HL-60/S4 treated with retinoic acid at 250 ng/mL for 4 days and 3 days (cell line): ENCODE data around the gene HIGD1A.
"Not testable (repeated sequence)": the region's sequence is repeated elsewhere in the genome, so short reads cannot be mapped to it uniquely, and the experiment has no call there.

ENCODE experiments used
- in situ Hi-C: fragments of 300-500 bp; cut with MboI; formaldehyde crosslinking; loops from 2 replicates; pipeline ENCODE4 v1.7.0; 2022; ENCODE audit warnings: low sequenced_read_pairs

The HIGD1A gene

DNA sequence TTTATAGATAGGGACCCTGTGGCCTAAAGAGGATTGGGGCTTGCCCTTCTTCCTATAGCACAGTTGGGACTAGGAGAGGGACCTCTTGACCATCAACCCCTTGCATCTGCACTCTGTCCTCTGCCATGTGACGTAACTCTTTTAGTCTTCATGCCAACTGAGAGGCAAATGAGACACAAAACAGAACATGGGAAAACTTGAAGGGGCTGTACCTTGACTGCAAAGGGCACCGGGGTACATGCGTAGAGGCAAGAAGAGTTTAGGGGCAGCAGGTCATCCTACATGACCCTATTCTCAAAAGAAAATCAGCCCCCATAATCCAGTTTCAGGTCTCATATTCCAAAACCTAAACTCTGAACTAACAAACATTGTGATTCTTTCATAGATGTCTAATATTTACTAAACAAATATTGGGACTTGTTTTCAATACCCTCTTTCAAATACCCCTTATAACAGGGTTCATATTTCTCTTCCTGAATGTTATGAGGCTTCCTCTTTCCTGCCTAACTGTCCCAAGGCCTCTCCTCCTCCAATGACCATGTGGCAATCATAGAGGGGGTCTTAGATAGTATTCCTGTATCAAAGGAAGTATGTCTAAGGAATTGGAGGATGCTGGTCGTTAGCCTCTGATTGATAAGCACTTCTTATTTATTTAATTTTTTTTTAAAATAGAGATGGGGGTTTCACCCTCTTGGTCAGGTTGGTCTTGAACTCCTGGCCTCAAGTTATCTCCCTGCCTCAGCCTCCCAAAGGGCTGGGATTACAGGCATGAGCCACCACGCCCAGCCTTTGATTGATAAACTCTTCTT, 25.5 kb upstream of the HIGD1A start:
- in situ Hi-C loops: no loop called here

DNA sequence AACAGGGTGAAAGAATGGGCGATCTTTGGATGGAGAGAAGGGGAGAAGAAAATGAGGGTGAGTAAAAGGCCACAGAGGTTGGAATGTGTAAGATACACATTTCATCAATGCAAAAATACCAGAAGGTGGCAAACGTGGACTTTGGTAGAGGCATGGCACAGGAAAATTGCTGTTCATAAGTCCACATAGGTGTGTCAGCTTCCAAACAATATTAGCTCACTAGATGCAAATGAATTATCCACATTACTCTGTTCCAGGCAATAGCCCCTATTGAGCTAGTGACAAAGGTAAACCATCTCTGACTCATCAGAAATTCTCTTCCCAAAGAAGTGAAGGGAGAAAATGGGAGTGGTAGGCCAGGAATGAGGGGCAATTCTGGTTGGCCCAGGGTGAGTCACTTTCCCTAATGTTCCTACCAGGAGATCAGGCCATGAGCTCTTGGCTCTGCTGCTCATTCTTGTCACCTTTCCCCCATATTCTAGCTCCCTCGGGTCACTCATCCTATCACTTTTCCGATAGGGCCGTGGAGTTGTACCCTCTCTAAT, 24.9 kb upstream of the HIGD1A start:
- in situ Hi-C loops: no loop called here

DNA sequence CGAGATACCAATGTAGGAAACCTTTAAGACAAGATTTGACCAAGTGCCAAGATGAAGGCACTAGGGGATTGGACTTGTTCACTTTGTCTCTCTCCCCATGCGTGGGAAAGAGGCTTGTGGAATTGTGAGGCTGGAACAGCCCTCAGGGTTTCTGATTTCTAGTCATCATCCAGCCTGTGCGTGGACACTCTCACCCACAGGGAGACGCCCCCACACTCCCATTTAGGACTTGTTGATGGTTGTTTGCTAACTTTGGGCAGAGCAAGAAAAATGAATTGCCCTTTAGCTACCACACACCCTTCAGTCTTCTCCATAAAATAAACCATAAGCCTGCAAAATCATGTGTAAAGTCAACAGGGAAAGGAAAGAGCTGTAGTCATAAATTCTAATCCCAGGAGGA, 23.4 kb upstream of the HIGD1A start:
- in situ Hi-C loops: no loop called here

DNA sequence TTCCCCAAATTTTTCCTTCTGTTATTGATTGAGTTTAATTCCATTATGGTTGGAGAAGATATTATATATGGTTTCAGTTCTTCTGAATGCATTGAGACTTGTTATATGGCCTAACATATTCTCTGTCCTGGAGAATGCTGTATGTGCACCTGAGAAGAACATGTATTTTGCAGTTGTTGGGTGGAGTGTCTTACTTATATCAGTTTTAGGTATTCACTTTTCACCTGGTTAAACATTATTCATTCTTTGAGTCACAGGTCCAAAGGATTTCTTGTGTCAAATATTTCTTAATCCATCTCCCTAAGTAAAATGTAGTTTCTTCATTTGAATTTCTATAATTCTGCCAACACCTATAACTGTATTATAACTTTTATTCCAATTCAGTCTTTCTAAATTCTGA, 22.7 kb upstream of the HIGD1A start:
- in situ Hi-C loops: no loop called here

DNA sequence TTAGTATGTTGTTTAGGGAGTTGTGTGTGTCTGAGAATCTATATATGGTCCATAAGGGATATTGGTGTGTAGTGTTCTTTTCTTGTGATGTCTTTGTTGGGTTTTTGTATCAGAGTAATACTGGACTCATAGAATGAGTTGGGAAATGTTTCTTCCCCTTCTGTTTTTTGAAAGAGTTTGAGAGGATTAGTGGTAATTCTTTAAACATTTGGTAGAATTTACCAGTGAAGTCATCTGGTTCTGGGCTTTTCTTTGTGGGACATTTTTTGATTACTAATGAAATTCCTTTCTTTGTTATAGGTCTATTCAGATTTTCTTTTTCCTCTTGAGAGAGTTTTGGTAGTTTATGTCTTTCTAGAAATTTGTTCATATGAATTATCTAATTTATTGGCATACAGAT, 21.9 kb upstream of the HIGD1A start:
- in situ Hi-C loops: no loop called here

DNA sequence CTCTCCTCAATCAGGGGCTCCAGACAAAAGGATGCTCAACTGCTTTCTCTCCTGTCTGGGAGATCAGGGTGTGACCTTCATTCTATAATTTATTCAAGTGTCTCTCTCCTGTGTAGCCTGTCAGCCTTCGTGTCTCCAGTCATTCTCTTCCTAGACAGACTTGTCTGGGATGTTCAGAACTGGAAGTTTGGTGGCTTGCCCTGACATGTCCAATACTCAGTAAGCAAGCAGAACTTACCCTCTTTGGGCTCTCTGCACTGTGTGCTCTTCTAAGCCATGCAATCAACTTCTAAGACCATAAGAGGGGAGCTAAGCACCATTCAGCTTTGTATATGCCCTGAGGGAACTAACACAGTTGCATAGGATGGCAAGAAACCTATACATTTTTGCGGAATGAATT, 19.1 kb upstream of the HIGD1A start:
- in situ Hi-C loops: no loop called here

DNA sequence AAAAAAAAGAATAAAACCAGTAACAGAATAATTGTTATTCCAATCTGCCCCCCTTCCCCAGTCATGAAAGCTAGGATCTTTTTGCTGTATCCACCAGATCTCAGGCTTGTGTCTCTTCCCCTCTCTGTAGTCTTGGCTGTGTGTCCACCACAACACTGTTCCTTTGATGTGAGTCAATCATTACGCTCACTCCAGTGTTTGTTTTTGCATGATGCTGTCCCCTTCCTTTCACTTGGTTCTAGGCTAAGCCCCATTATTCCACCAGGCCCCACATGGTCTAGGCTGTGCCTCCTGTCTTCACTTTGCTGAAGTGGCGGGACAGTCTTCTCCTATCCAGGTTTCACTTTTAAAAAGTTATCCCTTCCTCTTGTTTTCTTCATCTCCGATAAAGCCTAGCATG, 18.5 kb upstream of the HIGD1A start:
- in situ Hi-C loops: no loop called here

DNA sequence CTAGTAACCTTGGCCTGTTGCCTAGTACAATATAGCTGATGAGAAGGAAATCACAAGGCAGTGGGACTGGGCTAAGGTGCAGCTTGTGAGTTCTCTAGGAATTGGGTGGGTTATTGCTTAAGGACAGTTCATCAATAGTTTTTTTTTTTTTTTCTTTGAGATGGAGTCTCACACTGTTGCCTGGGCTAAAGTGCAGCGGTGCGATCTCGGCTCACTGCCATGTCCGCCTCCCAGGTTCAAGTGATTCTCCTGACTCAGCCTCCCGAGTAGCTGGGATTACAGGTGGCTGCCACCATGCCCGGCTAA, 16.4 kb upstream of the HIGD1A start:
- in situ Hi-C loops: no loop called here

DNA sequence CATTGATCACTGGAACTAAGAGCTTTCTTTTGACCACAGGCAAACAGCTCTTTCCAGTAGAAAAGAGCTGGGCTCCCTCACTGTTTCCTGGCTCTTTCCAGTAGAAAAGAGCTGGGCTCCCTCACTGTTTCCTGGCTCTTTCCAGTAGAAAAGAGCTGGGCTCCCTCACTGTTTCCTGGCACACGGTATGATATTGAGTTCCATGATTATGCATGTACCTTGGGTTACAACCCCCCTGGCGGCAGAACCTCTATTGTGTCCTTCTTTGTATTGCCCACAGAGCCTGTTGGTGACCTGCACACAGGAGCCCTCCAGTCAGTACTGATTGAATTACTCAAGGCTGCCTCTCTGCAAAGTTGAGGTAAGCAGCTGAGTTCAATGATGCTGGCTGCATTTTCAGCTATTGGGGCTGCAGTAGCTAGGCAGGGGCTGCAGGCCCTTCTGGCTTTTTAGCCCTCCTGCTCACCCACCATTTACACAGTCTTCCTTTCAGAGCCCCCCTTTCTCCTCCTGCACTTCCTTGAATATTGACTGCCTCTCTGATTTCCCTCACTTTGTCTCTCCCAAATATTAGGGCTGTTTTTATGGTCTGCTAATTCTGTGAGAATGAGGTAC, 15.2 kb upstream of the HIGD1A start:
- in situ Hi-C loops: no loop called here

DNA sequence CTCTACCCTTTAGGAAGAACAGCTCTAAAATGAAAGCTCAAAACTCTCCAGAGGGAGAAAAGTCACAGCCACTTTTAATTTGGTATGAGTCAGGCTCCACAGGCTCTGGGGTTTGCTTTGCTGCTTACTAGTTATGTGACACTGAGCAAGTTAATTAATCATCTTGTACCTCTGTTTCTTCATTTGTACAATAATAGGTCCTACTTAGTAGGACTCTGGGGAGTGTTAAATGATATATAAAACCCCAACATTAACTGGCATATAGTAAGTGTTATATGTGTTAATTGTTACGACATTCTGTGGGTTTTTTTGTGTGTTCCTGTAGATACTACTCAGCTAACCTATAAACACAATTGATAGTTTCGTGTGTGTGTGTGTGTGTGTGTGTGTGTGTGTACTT, 11.5 kb upstream of the HIGD1A start:
- in situ Hi-C loops: no loop called here

DNA sequence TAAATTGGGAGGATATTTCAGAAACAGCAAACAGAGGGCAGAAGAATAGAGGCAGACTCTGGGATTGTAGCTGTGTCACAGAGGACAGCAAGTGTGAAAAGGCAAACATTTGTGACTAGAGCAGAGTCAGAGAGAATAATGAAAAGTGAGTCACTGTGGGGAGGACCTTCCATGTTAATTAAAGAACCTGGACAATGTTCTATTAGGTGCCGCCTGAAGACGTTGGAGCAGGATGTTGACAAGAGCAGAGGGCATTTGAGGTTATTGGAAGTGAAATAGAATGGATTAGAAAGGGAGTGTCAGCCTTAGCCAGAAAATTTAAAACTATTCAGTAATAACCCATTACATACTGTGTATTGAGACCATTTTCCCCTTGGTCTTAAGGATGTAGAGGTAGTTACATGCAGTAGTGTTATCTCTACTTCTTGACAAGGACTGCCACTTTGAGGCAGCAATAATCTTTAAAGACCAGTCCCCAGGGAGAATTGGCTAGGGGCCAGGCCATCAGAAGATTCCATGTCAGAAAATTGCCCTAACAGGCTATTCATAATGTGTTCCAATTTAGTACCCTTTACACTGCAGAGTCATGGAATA, 10.7 kb upstream of the HIGD1A start:
- in situ Hi-C loops: no loop called here

DNA sequence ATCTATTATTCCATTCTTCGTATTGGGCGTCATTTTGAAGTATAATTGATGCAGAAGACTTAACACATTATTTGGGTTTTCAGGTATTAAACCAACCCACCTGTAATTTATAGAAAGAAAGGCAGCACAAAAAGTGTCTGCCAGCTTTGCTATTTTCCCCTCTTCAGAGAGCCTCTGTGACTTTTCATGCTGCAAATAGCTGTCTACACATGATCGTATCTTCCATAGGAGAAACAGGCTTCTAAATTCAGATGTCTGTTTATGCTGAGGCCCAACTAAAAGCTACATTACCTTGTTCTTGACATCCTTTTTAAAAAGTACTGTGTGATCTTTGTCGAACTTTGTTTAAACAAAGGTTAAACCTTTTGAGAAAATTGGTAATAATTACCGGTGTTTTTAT, 10.0 kb upstream of the HIGD1A start:
- in situ Hi-C loops: no loop called here

DNA sequence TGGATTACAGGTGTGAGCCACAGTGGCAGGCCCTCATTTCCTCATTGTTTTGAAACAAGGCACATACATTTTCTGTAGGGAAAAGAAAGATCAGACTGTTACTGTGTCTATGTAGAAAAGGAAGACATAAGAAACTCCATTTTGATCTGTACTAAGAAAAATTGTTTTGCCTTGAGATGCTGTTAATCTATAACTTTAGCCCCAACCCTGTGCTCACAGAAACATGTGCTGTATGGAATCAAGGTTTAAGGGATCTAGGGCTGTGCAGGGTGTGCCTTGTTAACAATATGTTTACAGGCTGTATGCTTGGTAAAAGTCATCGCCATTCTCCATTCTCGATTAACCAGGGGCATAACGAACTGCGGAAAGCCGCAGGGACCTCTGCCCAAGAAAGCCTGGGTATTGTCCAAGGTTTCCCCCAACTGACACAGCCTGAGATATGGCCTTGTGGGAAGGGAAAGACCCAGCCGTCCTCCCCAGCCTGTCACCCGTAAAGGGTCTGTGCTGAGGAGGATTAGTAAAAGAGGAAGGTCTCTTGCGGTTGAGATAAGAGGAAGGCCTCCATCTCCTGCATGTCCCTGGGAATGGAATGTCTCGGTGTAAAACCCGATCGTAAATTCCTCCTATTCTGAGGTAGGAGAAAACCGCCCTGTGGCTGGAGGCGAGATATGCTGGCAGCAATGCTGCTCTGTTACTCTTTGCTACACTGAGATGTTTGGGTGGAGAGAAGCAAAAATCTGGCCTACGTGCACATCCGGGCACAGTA, 7.0 kb upstream of the HIGD1A start:
- in situ Hi-C loops: not testable (repeated sequence)

DNA sequence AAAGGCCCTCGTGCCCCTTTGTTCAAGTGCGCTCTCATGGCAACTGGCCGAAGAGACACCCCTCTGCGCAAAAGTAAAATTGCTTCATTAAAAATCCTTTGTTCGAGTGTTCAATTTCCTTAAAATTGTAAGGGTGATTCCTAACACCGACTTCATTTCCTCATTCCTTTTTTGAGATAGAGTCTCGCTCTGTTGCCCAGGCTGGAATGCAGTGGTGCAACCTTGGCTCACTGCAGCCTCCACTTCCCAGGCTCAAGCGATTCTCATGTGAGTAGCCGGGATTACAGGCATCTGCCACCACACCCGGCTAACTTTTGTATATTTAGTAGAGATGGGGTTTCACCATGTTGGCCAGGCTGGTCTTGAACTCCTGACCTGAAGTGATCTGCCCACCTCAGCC, 6.4 kb upstream of the HIGD1A start:
- in situ Hi-C loops: not testable (repeated sequence)

DNA sequence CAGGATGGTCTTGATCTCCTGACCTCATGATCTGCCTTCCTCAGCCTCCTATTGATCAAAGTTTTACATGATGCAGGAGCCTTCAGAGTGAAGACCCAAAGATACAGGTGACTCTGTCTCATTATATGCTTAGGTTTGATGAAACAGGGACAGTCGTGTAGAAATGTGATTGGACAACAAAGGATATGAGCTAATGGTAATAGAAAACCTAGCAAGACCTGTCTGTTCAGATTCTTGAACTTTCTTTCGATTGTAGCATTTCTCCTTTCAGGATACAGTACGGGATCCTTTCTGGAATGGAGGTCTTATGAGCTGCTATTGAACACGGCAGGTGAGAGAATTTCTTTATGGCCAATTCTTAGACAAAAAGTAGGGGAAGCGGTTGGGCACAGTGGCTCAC, 4.9 kb upstream of the HIGD1A start, which contains the start of gene ACKR2:
TSS of gene ACKR2 (plus strand) at position 244 of the 400 bp plus-strand sequence. CDS start 55,058 bp downstream, outside the sequence.
- in situ Hi-C loops: no loop called here

DNA sequence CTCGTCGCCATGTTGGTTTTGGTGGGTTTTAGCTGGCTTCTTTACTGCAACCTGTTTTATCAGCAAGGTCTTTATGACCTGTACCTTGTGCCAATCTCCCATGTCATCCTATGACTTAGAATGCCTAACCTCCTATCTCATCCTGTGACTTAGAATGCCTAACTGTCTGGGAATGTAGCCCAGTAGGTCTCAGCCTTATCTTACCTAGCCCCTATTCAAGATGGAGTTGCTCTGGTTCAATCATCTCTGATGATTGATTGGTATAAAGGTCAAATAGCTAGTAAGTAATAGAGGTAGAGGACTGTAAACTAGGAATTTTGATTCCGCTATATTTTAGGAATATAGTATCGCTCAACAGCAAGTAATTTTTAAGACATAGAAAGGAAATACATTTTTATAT, 3.6 kb upstream of the HIGD1A start:
- in situ Hi-C loops: no loop called here

DNA sequence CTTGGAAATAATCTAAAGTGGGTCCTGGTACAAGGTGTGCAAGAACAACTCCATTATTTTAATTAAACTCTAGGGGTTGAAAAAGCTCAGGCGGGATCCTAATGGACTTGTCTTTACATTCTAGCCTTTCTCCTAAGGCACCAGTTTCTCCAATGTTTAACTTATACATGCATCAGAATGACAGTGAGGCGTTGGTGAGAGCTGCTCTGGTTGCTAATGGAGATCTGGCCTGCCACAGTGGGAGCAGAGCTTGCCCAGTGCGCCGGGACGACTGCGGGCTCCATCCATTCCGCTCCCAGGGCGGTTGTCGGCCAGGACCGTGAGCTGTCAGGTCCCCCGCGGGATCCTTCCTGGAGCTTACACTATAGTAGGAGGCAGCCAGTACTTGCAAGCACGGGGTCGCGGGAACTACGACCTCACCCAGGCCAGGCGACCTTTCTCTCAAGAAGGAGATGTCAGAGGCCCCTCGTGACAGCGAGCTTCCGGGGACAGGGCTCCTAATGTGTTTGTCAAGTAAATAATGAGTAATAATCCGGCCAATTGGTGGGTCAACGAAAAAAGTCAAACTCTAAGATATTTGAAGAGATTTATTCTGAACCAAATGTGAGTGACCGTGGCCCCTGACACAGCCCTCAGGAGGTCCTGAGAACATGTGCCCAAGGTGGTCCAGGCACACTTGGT, 991 bp upstream of the HIGD1A start:
- in situ Hi-C loops: no loop called here

DNA sequence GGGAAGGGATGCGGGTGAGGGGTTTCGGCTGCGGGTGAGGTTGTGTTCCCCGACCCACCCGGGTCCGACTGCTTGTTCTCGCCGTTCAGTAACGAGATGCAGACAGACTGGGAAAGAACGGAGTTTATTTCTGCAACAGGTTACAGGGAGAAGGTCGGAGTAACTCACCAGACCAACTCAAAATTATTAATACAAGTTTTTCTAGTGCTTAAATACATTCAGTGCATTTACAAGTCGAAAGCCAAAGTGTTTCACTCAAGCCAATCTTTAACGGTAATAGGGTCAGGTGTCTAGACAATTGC, 492 bp upstream of the HIGD1A start:
- in situ Hi-C loops: no loop called here

DNA sequence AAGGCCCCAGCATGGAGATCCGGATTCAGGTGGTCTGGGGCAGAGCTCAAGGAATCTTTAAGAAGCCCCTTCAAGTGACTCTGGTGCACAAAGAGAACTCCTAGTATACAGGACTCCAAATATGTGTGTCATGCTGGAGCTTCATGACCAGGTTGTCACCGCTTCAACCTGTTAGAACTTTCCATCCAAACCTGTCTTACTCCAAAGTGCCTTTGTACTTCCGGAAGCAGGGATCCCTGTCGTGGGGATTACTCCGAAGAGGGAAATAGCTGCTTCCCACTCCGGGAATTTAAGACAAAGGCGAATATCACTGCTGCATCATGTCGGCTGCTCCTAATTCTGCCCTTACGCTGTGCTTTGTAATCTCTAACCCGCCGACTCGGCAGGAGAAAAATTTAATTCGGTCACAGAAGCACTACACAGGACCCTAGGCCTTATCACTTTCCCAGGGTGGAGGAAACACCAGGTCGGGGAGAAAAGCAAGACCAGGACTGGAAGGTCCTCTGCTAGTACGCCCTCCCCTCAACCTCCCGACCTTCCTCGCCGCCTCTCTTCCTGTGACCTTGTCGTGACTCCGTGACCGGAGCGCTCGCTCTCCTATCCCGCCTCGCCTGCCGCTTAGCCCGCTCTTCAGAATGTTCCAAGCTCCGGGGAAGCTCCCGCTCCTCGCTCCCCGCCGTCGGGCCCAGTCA, 730 bp downstream of the HIGD1A start:
- in situ Hi-C loops: no loop called here

DNA sequence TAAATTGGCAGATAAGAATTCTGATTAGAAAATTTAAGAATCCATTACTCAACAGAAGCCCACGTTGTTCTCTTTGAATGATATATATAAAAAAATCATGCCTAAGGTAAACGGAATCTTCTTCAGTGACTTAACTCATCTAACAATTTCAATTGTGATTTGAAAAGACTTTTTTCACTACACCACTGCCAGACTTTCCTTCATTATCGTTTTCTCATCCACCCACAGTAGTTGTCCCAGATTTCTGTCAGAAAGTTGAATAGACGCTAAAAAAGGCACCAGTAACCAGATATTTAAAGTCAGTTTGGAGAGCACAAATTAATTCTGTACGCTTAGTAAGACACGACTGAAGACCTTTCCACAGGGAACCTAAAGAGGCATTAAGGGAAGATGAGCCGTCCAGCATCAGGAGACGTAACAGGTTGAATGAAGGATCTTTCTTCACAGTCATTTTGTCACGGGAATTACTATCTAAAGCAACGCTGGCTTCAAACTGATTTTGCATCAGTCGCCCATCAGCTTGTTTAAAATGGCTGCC, 1.3 kb downstream of the HIGD1A start:
- in situ Hi-C loops: no loop called here
